SK-N-SH (cell line): ENCODE measurements around the gene GNAT1. TPM values are rescaled to one million over a fixed set of nuclear protein-coding genes. Genes with fewer than 3 reads are reported as not detected.

ENCODE experiments used
- CTCF ChIA-PET: fragments of 300-600, 350-600 bp; formaldehyde crosslinking; extraction: SDS; loops from one replicate; lab custom pipeline; 2021; lab: Yijun Ruan, JAX
- POLR2A ChIA-PET: fragments of 350-600 bp; sonication (Branson Sonifier 250); formaldehyde crosslinking; extraction: SDS; loops from one replicate; lab custom pipeline; 2020; ENCODE audit warnings: antibody characterized with exemption, inconsistent platforms; lab: Yijun Ruan, JAX
- DNase-seq: peaks from one replicate; pipeline ENCODE4 v3.0.0; 2012
- H2AFZ ChIP-seq: fragments of 200-600 bp; sonication (generic); 2 replicates; pipeline ENCODE4 v1.8.1; 2016; ENCODE audit warnings: antibody characterized with exemption, mild to moderate bottlenecking, low read depth
- H3F3A ChIP-seq: fragments of 200-600 bp; sonication (generic); replicated peaks from 2 replicates; pipeline ENCODE3; 2016; ENCODE audit warnings: antibody characterized with exemption, mild to moderate bottlenecking; ENCODE audit not compliant: insufficient read depth
- H3K27ac ChIP-seq, 2 experiments: fragments of 200-500 bp in 1 of 2; fragments of 200-600 bp in 1 of 2; sonication (Bioruptor generic) in 1 of 2; sonication (generic), shearing (Covaris generic) in 1 of 2; 2 replicates each; pipeline versions ENCODE4 v1.5.1 to v1.6.1; 2014 to 2016; ENCODE audit warnings: low read depth in 2 of 2, inconsistent platforms in 1 of 2, low read length in 1 of 2, mild to moderate bottlenecking in 1 of 2, mixed read lengths in 1 of 2
- H3K27me3 ChIP-seq: fragments of 200-600 bp; sonication (generic), shearing (Covaris generic); 2 replicates; pipeline ENCODE4 v1.6.1; 2016; ENCODE audit warnings: mixed run types; ENCODE audit not compliant: insufficient read depth
- H3K36me3 ChIP-seq, 2 experiments: fragments of 200-500 bp in 1 of 2; fragments of 200-600 bp in 1 of 2; sonication (Bioruptor generic) in 1 of 2; sonication (generic) in 1 of 2; replicated peaks in 1 of 2; 2 replicates each; pipeline versions ENCODE3 to v1.5.1; 2014 to 2016; ENCODE audit warnings: low read length in 1 of 2, mild to moderate bottlenecking in 1 of 2; ENCODE audit not compliant: insufficient read depth in 2 of 2, control insufficient read depth in 1 of 2
- H3K4me1 ChIP-seq, 2 experiments: fragments of 200-500 bp in 1 of 2; fragments of 200-600 bp in 1 of 2; sonication (Bioruptor generic) in 1 of 2; sonication (generic), shearing (Covaris generic) in 1 of 2; 2 replicates each; pipeline versions ENCODE4 v1.5.1 to v1.6.1; 2014 to 2016; ENCODE audit warnings: low read depth in 1 of 2, low read length in 1 of 2, mixed run types in 1 of 2; ENCODE audit not compliant: insufficient read depth in 2 of 2, control insufficient read depth in 1 of 2
- H3K4me2 ChIP-seq: fragments of 200-600 bp; sonication (generic), shearing (Covaris generic); 2 replicates; pipeline ENCODE4 v1.6.1; 2017; ENCODE audit warnings: mixed run types
- H3K4me3 ChIP-seq, 2 experiments: fragments of 200-500 bp in 1 of 2; fragments of 200-600 bp in 1 of 2; sonication (Bioruptor generic) in 1 of 2; sonication (generic), shearing (Covaris generic) in 1 of 2; 2 replicates each; pipeline versions ENCODE4 v1.5.1 to v1.8.1; 2014 to 2016; ENCODE audit warnings: low read depth in 2 of 2, inconsistent platforms in 1 of 2, low read length in 1 of 2, mild to moderate bottlenecking in 1 of 2, mixed read lengths in 1 of 2, moderate library complexity in 1 of 2
- H3K79me2 ChIP-seq: fragments of 200-600 bp; sonication (generic); 2 replicates; pipeline ENCODE4 v1.8.1; 2017; ENCODE audit warnings: mild to moderate bottlenecking; ENCODE audit not compliant: insufficient read depth
- H3K9ac ChIP-seq: fragments of 200-600 bp; sonication (generic); 2 replicates; pipeline ENCODE4 v1.6.1; 2017; ENCODE audit warnings: mixed run types
- H3K9me2 ChIP-seq: fragments of 200-600 bp; sonication (generic); 2 replicates; pipeline ENCODE4 v1.6.1; 2017; ENCODE audit warnings: mixed run types
- H3K9me3 ChIP-seq: fragments of 200-600 bp; sonication (generic); 2 replicates; pipeline ENCODE4 v1.6.1; 2017; ENCODE audit warnings: mixed run types, mild to moderate bottlenecking, moderate library complexity
- H4K20me1 ChIP-seq: fragments of 200-600 bp; sonication (generic); 2 replicates; pipeline ENCODE4 v1.6.1; 2017; ENCODE audit warnings: mild to moderate bottlenecking, mixed run types; ENCODE audit not compliant: insufficient read depth
- CHD2 ChIP-seq: fragments of 150-350 bp; IDR thresholded peaks from 2 replicates; pipeline ENCODE4 v1.6.1; 2018; ENCODE audit warnings: low read length; ENCODE audit not compliant: partially characterized antibody
- EP300 ChIP-seq, 2 experiments: IDR thresholded peaks; 2 replicates each; pipeline versions ENCODE4 v1.4.0 to v1.6.1; 2012; ENCODE audit warnings: borderline replicate concordance in 1 of 2, low read depth in 1 of 2, low read length in 1 of 2
- FOSL2 ChIP-seq: IDR thresholded peaks from 2 replicates; pipeline ENCODE4 v1.4.0; 2012; ENCODE audit warnings: low read depth, mild to moderate bottlenecking, moderate library complexity, borderline replicate concordance
- MEF2A ChIP-seq: IDR thresholded peaks from 2 replicates; pipeline ENCODE4 v1.4.0; 2012; ENCODE audit warnings: low read depth, borderline replicate concordance
- NFIC ChIP-seq: IDR thresholded peaks from 2 replicates; pipeline ENCODE4 v1.4.0; 2012; ENCODE audit warnings: borderline replicate concordance
- NRF1 ChIP-seq: IDR thresholded peaks from 2 replicates; pipeline ENCODE4 v1.6.1; 2012; ENCODE audit warnings: low read depth, mild to moderate bottlenecking, low read length
- PBX3 ChIP-seq: IDR thresholded peaks from 2 replicates; pipeline ENCODE4; 2012
- POLR2AphosphoS5 ChIP-seq: IDR thresholded peaks from 2 replicates; pipeline ENCODE4 v1.6.1; 2012; ENCODE audit warnings: low read depth, low read length
- RXRA ChIP-seq: IDR thresholded peaks from 2 replicates; pipeline ENCODE4 v1.4.0; 2012; ENCODE audit warnings: low read depth, mild to moderate bottlenecking, borderline replicate concordance
- TCF12 ChIP-seq: IDR thresholded peaks from 2 replicates; pipeline ENCODE4 v1.4.0; 2012
- TEAD4 ChIP-seq: IDR thresholded peaks from 2 replicates; pipeline ENCODE4 v1.4.0; 2012; ENCODE audit warnings: mild to moderate bottlenecking, borderline replicate concordance; ENCODE audit not compliant: insufficient read depth
- USF2 ChIP-seq: fragments of 150-350 bp; IDR thresholded peaks from 2 replicates; pipeline ENCODE4 v1.6.1; 2017; ENCODE audit warnings: antibody characterized with exemption, low read length, low read depth, borderline replicate concordance
- ZBTB33 ChIP-seq: IDR thresholded peaks from 2 replicates; pipeline ENCODE4 v1.4.0; 2012; ENCODE audit warnings: low read depth, borderline replicate concordance
- WGBS: methylation state at CpG from one replicate; pipeline ENCODE4 v1.1.6; 2017; ENCODE audit warnings: low lambda C conversion rate; 5-methylcytosine and 5-hydroxymethylcytosine counted together
- polyA plus RNA-seq, 3 experiments: library from polyadenylated mRNA; depleted of rRNA; stranded (reverse); fragments of >200 nt; gene quantifications; 2 replicates each; pipeline ENCODE4 v1.2.3, GENCODE V29; 2012

Gene GNAT1
- polyA plus RNA-seq, 1 of the 3 experiments (the other 2 are of a cell fraction) = not detected

GRCh38 chr3:50194903-50195500 is 3.6 kb downstream of the GNAT1 start:
- CTCF ChIA-PET = interaction anchor here (0.7 to 23.1 kb wide), 22 partner anchors 9 to 407 kb away, joined by 3 to 1375 read pairs (median 8); partner anchors contain the start of genes GNAI2, IFRD2, LSMEM2 and SEMA3B
- peak overlapping the region; percentile 49; the same call in 1 of the 2 replicates for H3K4me2 ChIP-seq

More at GRCh38 chr3:50194903-50195500, 3.6 kb downstream of the GNAT1 start:
- H3K9ac ChIP-seq = no peak overlapping the region
- H3K9me3 ChIP-seq = no peaks in the 10 kb centered on the region
- H3K27ac ChIP-seq = no peak overlapping the region
- H3K9me2 ChIP-seq = no peaks in the 10 kb centered on the region
- no peaks in the 10 kb centered on the region for H3K79me2 ChIP-seq
- peaks cover 4% of the 10 kb centered on the region for H3F3A ChIP-seq
- 87% methylated on average over 8 of the region's 14 CpGs for WGBS
- POLR2A ChIA-PET = interaction anchor here (1.0 to 1.9 kb wide), 3 partner anchors 26 to 51 kb away, joined by 3 to 14 read pairs (median 4); no protein-coding TSS in a partner anchor
- TF ChIP-seq USF2 (no peak), FOSL2 (no peak), PBX3 (no peak), ZBTB33 (no peak), POLR2AphosphoS5 (no peak), RXRA (no peak), TEAD4 (no peak), TCF12 (no peak), NRF1 (no peak), NFIC (no peak), CHD2 (no peak), EP300 (IDR thresholded peaks at IDR 0.05; ENCODE audit: borderline replicate concordance in 1 of 2, low read depth in 1 of 2, low read length in 1 of 2) (no peak), MEF2A (no peak)
- peak; percentile 87 for DNase-seq
- H3K27me3 ChIP-seq = peaks cover 51% of the 10 kb centered on the region
- H3K4me3 ChIP-seq = peak overlapping the region; percentile 12 to 54; a peak in 3 of 4 replicates
- no peaks in the 10 kb centered on the region for H3K36me3 ChIP-seq
- no peaks in the 10 kb centered on the region for H4K20me1 ChIP-seq
- H2AFZ ChIP-seq = no peak overlapping the region
- peaks cover 0 to 17% of the 10 kb centered on the region in 2 experiments; a peak in 1 of 4 replicates for H3K4me1 ChIP-seq
